Gastrocnemius medialis (tissue), 4 donors: ENCODE data around the gene SYVN1. TPM values are rescaled to one million over a fixed set of nuclear protein-coding genes. Genes with fewer than 3 reads are reported as not detected.

Experiments
- ATAC-seq, 2 donors: fragments of 150-250 bp; one replicate each; pipeline ENCODE4 v1.9.1; 2016
- DNase-seq, 2 donors: peaks; one replicate each; pipeline ENCODE4 v3.0.0-alpha.2; 2019
- H3K27ac ChIP-seq, 4 donors: fragments of 200-600 bp; sonication (generic); 1 replicate in 1 of 4; 2 replicates in 3 of 4; pipeline ENCODE4 v1.5.1; 2016 to 2018; ENCODE audit warnings: mild to moderate bottlenecking in 2 of 4, moderate library complexity in 1 of 4
- H3K27me3 ChIP-seq, 3 donors: fragments of 200-600 bp; sonication (generic) in 2 of 3; 1 replicate in 1 of 3; 2 replicates in 2 of 3; pipeline versions ENCODE4 v1.5.1 to v1.6.0; 2016 to 2019; ENCODE audit warnings: mild to moderate bottlenecking in 1 of 3, moderate library complexity in 1 of 3
- H3K36me3 ChIP-seq, 2 donors: fragments of 200-600 bp; sonication (generic) in 1 of 2; one replicate each; pipeline ENCODE4 v1.5.1; 2017 to 2018
- H3K4me1 ChIP-seq, 2 donors: fragments of 200-600 bp; sonication (generic) in 1 of 2; one replicate each; pipeline ENCODE4 v1.5.1; 2016 to 2017; ENCODE audit warnings: mild to moderate bottlenecking in 2 of 2
- H3K4me3 ChIP-seq, 4 donors: fragments of 200-600 bp; sonication (generic) in 3 of 4; 1 replicate in 1 of 4; 2 replicates in 3 of 4; pipeline ENCODE4 v1.5.1; 2016 to 2019; ENCODE audit warnings: mild to moderate bottlenecking in 2 of 4
- H3K9me3 ChIP-seq, 3 donors: fragments of 200-600 bp; sonication (generic) in 2 of 3; 1 replicate in 1 of 3; 2 replicates in 2 of 3; pipeline ENCODE4 v1.5.1; 2016 to 2019
- CTCF ChIP-seq, 5 experiments: fragments of 450-650 bp in 3 of 5; fragments of 200-600 bp in 2 of 5; sonication (generic) in 2 of 5; IDR thresholded peaks in 4 of 5; conservative IDR thresholded peaks in 1 of 5; 1 replicate in 4 of 5; 2 replicates in 1 of 5; pipeline ENCODE4 v1.5.1; 2016 to 2019; ENCODE audit warnings: antibody characterized with exemption in 5 of 5, mild to moderate bottlenecking in 3 of 5, moderate library complexity in 3 of 5
- POLR2A ChIP-seq, 2 donors: fragments of 450-650 bp; IDR thresholded peaks; one replicate each; pipeline ENCODE4 v1.6.1; 2017; ENCODE audit warnings: antibody characterized with exemption in 2 of 2, mild to moderate bottlenecking in 2 of 2, moderate library complexity in 2 of 2
- in situ Hi-C, 4 donors: fragments of 200-750 bp; cut with MboI; loops; one replicate each; pipeline versions ENCODE4 v1.15.0 to v1.8.0; 2017; ENCODE audit warnings: low sequenced_read_pairs in 4 of 4
- intact Hi-C: fragments of 100-400 bp; cut with DNase I; formaldehyde crosslinking; loops from one replicate; pipeline ENCODE4 v1.15.1; 2023; ENCODE audit warnings: low total_unique reads
- total RNA-seq, 4 donors: library from RNA; depleted of rRNA; stranded (reverse); fragments of >200 nt; gene quantifications; one replicate each; pipeline versions ENCODE4 v1.1.0 to v1.2.3, GENCODE V29; 2016

SYVN1 gene
- total RNA-seq, 4 donors from 2014 or later: 24.6 to 77.5 (median 37.3) TPM

- no peaks in the 10 kb centered on the region for H3K27me3 ChIP-seq
- intact Hi-C loops (no loop called here), in situ Hi-C loops (no loop called here)
- no peak for ATAC-seq
- no peaks in the 10 kb centered on the region for H3K4me1 ChIP-seq
- TF ChIP-seq POLR2A (IDR thresholded peaks at IDR 0.05) (no peak), CTCF (IDR thresholded peaks at IDR 0.05 in 4 of 5, conservative IDR thresholded peaks at IDR 0.05 in 1 of 5) (no peak)
- no peak overlapping the region for H3K4me3 ChIP-seq
- H3K27ac ChIP-seq: no peak overlapping the region
- H3K9me3 ChIP-seq: no peaks in the 10 kb centered on the region
- no peaks in the 10 kb centered on the region for H3K36me3 ChIP-seq
- DNase-seq: no peak
Measured at GRCh38 chr11:65157336-65157735, 23.0 kb upstream of the SYVN1 start.

GRCh38 chr11:65156926-65157325 lies 22.6 kb upstream of the SYVN1 start:
- H3K4me1 ChIP-seq: no peaks in the 10 kb centered on the region
- ATAC-seq: no peak
- DNase-seq: no peak
- no peaks in the 10 kb centered on the region for H3K36me3 ChIP-seq
- intact Hi-C loops (no loop called here), in situ Hi-C loops (no loop called here)
- no peak overlapping the region for H3K4me3 ChIP-seq
- H3K27me3 ChIP-seq: no peaks in the 10 kb centered on the region
- TF ChIP-seq POLR2A (IDR thresholded peaks at IDR 0.05) (no peak), CTCF (IDR thresholded peaks at IDR 0.05 in 4 of 5, conservative IDR thresholded peaks at IDR 0.05 in 1 of 5) (no peak)
- no peak overlapping the region for H3K27ac ChIP-seq
- H3K9me3 ChIP-seq: no peaks in the 10 kb centered on the region

GRCh38 chr11:65156256-65156655 lies 21.9 kb upstream of the SYVN1 start:
- no peak overlapping the region for H3K27ac ChIP-seq
- intact Hi-C loops: no loop called here
- H3K9me3 ChIP-seq: no peaks in the 10 kb centered on the region
- H3K36me3 ChIP-seq: no peaks in the 10 kb centered on the region
- peaks cover 1 to 3% of the 10 kb centered on the region in 2 donors for H3K4me1 ChIP-seq
- DNase-seq (no peak), ATAC-seq (no peak)
- TF ChIP-seq POLR2A (IDR thresholded peaks at IDR 0.05) (no peak), CTCF (IDR thresholded peaks at IDR 0.05 in 4 of 5, conservative IDR thresholded peaks at IDR 0.05 in 1 of 5) (no peak)
- H3K4me3 ChIP-seq: no peak overlapping the region
- in situ Hi-C loops: no loop called here
- H3K27me3 ChIP-seq: no peaks in the 10 kb centered on the region

- Histone ChIP-seq H3K27me3 (no peaks in the 10 kb centered on the region), H3K4me1 (peaks cover 13 to 21% of the 10 kb centered on the region in 2 donors), H3K27ac (peak overlapping the region in 3 of 4 donors; percentile 87 to 91 (median 89)), H3K9me3 (no peaks in the 10 kb centered on the region), H3K4me3 (no peak overlapping the region), H3K36me3 (no peaks in the 10 kb centered on the region)
- no peak for TF ChIP-seq CTCF (IDR thresholded peaks at IDR 0.05 in 4 of 5, conservative IDR thresholded peaks at IDR 0.05 in 1 of 5)
- TF ChIP-seq POLR2A (IDR thresholded peaks at IDR 0.05): no peak
- ATAC-seq: no peak
- DNase-seq: peak in 1 of 2 donors; percentile 5
- intact Hi-C loops: no loop called here
- in situ Hi-C loops: no loop called here
Measured at GRCh38 chr11:65152122-65152521, 17.8 kb upstream of the SYVN1 start.

- DNase-seq (peak in 1 of 2 donors; percentile 8), ATAC-seq (no peak)
- in situ Hi-C loops (no loop called here), intact Hi-C loops (no loop called here)
- no peak for TF ChIP-seq POLR2A (IDR thresholded peaks at IDR 0.05)
- TF ChIP-seq CTCF (IDR thresholded peaks at IDR 0.05 in 4 of 5, conservative IDR thresholded peaks at IDR 0.05 in 1 of 5): no peak
- peak overlapping the region; percentile 86 to 91 (median 88) for H3K27ac ChIP-seq
- peaks cover 13 to 21% of the 10 kb centered on the region in 2 donors for H3K4me1 ChIP-seq
- H3K36me3 ChIP-seq: no peaks in the 10 kb centered on the region
- no peaks in the 10 kb centered on the region for H3K9me3 ChIP-seq
- H3K4me3 ChIP-seq: no peak overlapping the region
- H3K27me3 ChIP-seq: no peaks in the 10 kb centered on the region
Measured at GRCh38 chr11:65151331-65151899, 17.1 kb upstream of the SYVN1 start.
